WTC11 (cell line): ENCODE results near the gene B3GAT1. TPM values are rescaled to one million over a fixed set of nuclear protein-coding genes. Genes with fewer than 3 reads are reported as not detected.

Experiments used
- ATAC-seq: fragments of 200-7000 bp; cut with Tn5 transposase; 2 replicates; pipeline ENCODE4 v1.10.0; 2021; ENCODE audit warnings: mild to moderate bottlenecking, moderate library complexity
- CTCF ChIA-PET: fragments of 300-600 bp; sonication (Branson Sonifier 250); formaldehyde crosslinking; loops from one replicate; lab custom pipeline; 2021; ENCODE audit warnings: antibody characterized with exemption; lab: Charles Lee
- POLR2A ChIA-PET: fragments of 350-600 bp; sonication (Branson Sonifier 250); formaldehyde crosslinking; loops from one replicate; lab custom pipeline; 2021; ENCODE audit warnings: antibody characterized with exemption; lab: Charles Lee
- DNase-seq: peaks from one replicate; pipeline ENCODE4 v3.0.0; 2021; ENCODE audit warnings: low spot score
- H3K27ac Mint-ChIP-seq: 2 replicates; pipeline ENCODE4 v1.8.0; 2021; ENCODE audit warnings: mixed read lengths
- H3K27me3 Mint-ChIP-seq: 2 replicates; pipeline ENCODE4 v1.8.0; 2021; ENCODE audit warnings: low read depth, mild to moderate bottlenecking, moderate library complexity, mixed read lengths
- H3K36me3 Mint-ChIP-seq: 2 replicates; pipeline ENCODE4 v1.8.0; 2021; ENCODE audit warnings: mixed read lengths
- H3K4me1 Mint-ChIP-seq: 2 replicates; pipeline ENCODE4 v1.8.0; 2022; ENCODE audit warnings: mixed read lengths
- H3K4me3 Mint-ChIP-seq: 2 replicates; pipeline ENCODE4 v1.8.0; 2021; ENCODE audit warnings: mild to moderate bottlenecking, moderate library complexity, mixed read lengths
- H3K9me3 Mint-ChIP-seq: 2 replicates; pipeline ENCODE4 v1.8.0; 2021; ENCODE audit warnings: mixed read lengths
- ATF1 ChIP-seq: sonication (generic); formaldehyde crosslinking; IDR thresholded peaks from 2 replicates; pipeline ENCODE4 v1.8.1; 2023; ENCODE audit warnings: mild to moderate bottlenecking, moderate library complexity, missing genetic modification reagents
- CREM ChIP-seq: sonication (generic); formaldehyde crosslinking; IDR thresholded peaks from 2 replicates; pipeline ENCODE4 v1.8.1; 2022; ENCODE audit warnings: mild to moderate bottlenecking, missing genetic modification reagents, moderate library complexity
- ELF4 ChIP-seq: sonication (generic); formaldehyde crosslinking; IDR thresholded peaks from 2 replicates; pipeline ENCODE4 v1.8.1; 2022; ENCODE audit warnings: low read depth, mild to moderate bottlenecking, moderate library complexity, missing genetic modification reagents
- HMGA2 ChIP-seq: fragments of 250-450 bp; sonication (Bioruptor Pico); IDR thresholded peaks from 2 replicates; pipeline ENCODE4 v1.4.0; 2021; ENCODE audit warnings: mild to moderate bottlenecking, moderate library complexity
- MAX ChIP-seq: sonication (generic); formaldehyde crosslinking; IDR thresholded peaks from 2 replicates; pipeline ENCODE4 v1.8.0; 2022; ENCODE audit warnings: mild to moderate bottlenecking, missing genetic modification reagents
- MLX ChIP-seq: sonication (generic); formaldehyde crosslinking; IDR thresholded peaks from 2 replicates; pipeline ENCODE4 v1.8.1; 2023; ENCODE audit warnings: mild to moderate bottlenecking, missing genetic modification reagents, moderate library complexity
- MXD4 ChIP-seq: fragments of 250-450 bp; sonication (Bioruptor Pico); IDR thresholded peaks from 2 replicates; pipeline ENCODE4 v1.8.0; 2021; ENCODE audit warnings: mild to moderate bottlenecking, moderate library complexity, borderline replicate concordance
- NR2C2 ChIP-seq: sonication (generic); formaldehyde crosslinking; IDR thresholded peaks from 2 replicates; pipeline ENCODE4 v1.8.0; 2022; ENCODE audit warnings: mild to moderate bottlenecking, missing genetic modification reagents
- NR3C1 ChIP-seq: sonication (generic); formaldehyde crosslinking; conservative IDR thresholded peaks from 2 replicates; pipeline ENCODE4 v1.8.1; 2023; ENCODE audit warnings: low read depth, mild to moderate bottlenecking, missing genetic modification reagents
- OVOL2 ChIP-seq: fragments of 250-450 bp; sonication (Bioruptor Pico); IDR thresholded peaks from 2 replicates; pipeline ENCODE4 v1.9.0; 2021; ENCODE audit warnings: mild to moderate bottlenecking, borderline replicate concordance
- PREB ChIP-seq: sonication (generic); formaldehyde crosslinking; IDR thresholded peaks from 2 replicates; pipeline ENCODE4 v1.8.1; 2022; ENCODE audit warnings: mild to moderate bottlenecking, missing genetic modification reagents, moderate library complexity, borderline replicate concordance
- PRRX2 ChIP-seq: fragments of 250-450 bp; sonication (Bioruptor Pico); IDR thresholded peaks from 2 replicates; pipeline ENCODE4 v1.8.0; 2021; ENCODE audit warnings: mild to moderate bottlenecking
- SMAD4 ChIP-seq: sonication (generic); formaldehyde crosslinking; IDR thresholded peaks from 2 replicates; pipeline ENCODE4 v1.8.0; 2022; ENCODE audit warnings: mild to moderate bottlenecking, missing genetic modification reagents
- SOX15 ChIP-seq: fragments of 250-450 bp; sonication (Bioruptor Pico); IDR thresholded peaks from 2 replicates; pipeline ENCODE4 v1.9.0; 2021; ENCODE audit warnings: mild to moderate bottlenecking
- STAT6 ChIP-seq: sonication (generic); formaldehyde crosslinking; conservative IDR thresholded peaks from 2 replicates; pipeline ENCODE4 v1.8.1; 2023; ENCODE audit warnings: mild to moderate bottlenecking, low read depth, missing genetic modification reagents, moderate library complexity
- TP53 ChIP-seq: sonication (generic); formaldehyde crosslinking; IDR thresholded peaks from 2 replicates; pipeline ENCODE4 v1.8.1; 2023; ENCODE audit warnings: mild to moderate bottlenecking, missing genetic modification reagents
- USF2 ChIP-seq: sonication (generic); formaldehyde crosslinking; IDR thresholded peaks from 2 replicates; pipeline ENCODE4 v1.8.1; 2023; ENCODE audit warnings: mild to moderate bottlenecking, missing genetic modification reagents, moderate library complexity
- ZNF317 ChIP-seq: sonication (generic); formaldehyde crosslinking; IDR thresholded peaks from 2 replicates; pipeline ENCODE4 v1.8.1; 2023; ENCODE audit warnings: low read depth, mild to moderate bottlenecking, moderate library complexity, missing genetic modification reagents, borderline replicate concordance
- ZNF425 ChIP-seq: fragments of 250-450 bp; sonication (Bioruptor Pico); conservative IDR thresholded peaks from 2 replicates; pipeline ENCODE4 v1.9.0; 2021; ENCODE audit warnings: mild to moderate bottlenecking
- ZNF671 ChIP-seq: fragments of 250-450 bp; sonication (Bioruptor Pico); IDR thresholded peaks from 2 replicates; pipeline ENCODE4 v1.8.0; 2021; ENCODE audit warnings: mild to moderate bottlenecking
- total RNA-seq: library from RNA; stranded (reverse); gene quantifications from 3 replicates; pipeline ENCODE4 v1.2.3, GENCODE V29; 2021

B3GAT1 gene
- total RNA-seq, 1 experiment from 2014 or later, result 30.0 TPM

- no peak for TF ChIP-seq TP53 (CRISPR knock-in tag)
- TF ChIP-seq ZNF317 (CRISPR knock-in tag), result no peak
- no peak for TF ChIP-seq USF2 (CRISPR knock-in tag)
- TF ChIP-seq NR2C2 (CRISPR knock-in tag), result no peak
Measured at GRCh38 chr11:134388590-134388989, 23.5 kb downstream of the B3GAT1 start (continued).

GRCh38 chr11:134387501-134387900 lies 24.5 kb downstream of the B3GAT1 start:
- POLR2A ChIA-PET, result no interaction called here
- H3K4me3 Mint-ChIP-seq, result no peak overlapping the region

GRCh38 chr11:134386945-134387344 lies 25.1 kb downstream of the B3GAT1 start:
- CTCF ChIA-PET, result interaction anchor here (1.4 kb wide), 1 partner anchor 125 kb away, joined by 4 read pairs; no protein-coding TSS in a partner anchor
- no peak for ATAC-seq
- TF ChIP-seq NR3C1 (no peak), PREB (no peak), ELF4 (CRISPR knock-in tag) (no peak), MLX (CRISPR knock-in tag) (no peak), NR2C2 (CRISPR knock-in tag) (no peak), USF2 (CRISPR knock-in tag) (no peak)
- Mint-ChIP-seq H3K36me3 (peaks cover 16% of the 10 kb centered on the region), H3K9me3 (peaks cover 3% of the 10 kb centered on the region; the same call in 1 of the 2 replicates), H3K4me1 (peaks cover 10% of the 10 kb centered on the region), H3K27ac (no peak overlapping the region; the same call in 1 of the 2 replicates), H3K4me3 (no peak overlapping the region), H3K27me3 (no peaks in the 10 kb centered on the region)
- POLR2A ChIA-PET, result no interaction called here
- no peak for DNase-seq

More at GRCh38 chr11:134387501-134387900, 24.5 kb downstream of the B3GAT1 start:
- DNase-seq (no peak), ATAC-seq (no peak)
- Mint-ChIP-seq H3K36me3 (peaks cover 13% of the 10 kb centered on the region), H3K4me1 (peaks cover 10% of the 10 kb centered on the region), H3K27ac (no peak overlapping the region; the same call in 1 of the 2 replicates), H3K27me3 (no peaks in the 10 kb centered on the region), H3K9me3 (peaks cover 3% of the 10 kb centered on the region; the same call in 1 of the 2 replicates)
- no peak for TF ChIP-seq HMGA2 (CRISPR knock-in tag)
- no peak for TF ChIP-seq SOX15 (CRISPR knock-in tag)
- TF ChIP-seq SMAD4 (CRISPR knock-in tag), result no peak
- TF ChIP-seq OVOL2 (CRISPR knock-in tag), result no peak
- TF ChIP-seq CREM, result no peak
- no peak for TF ChIP-seq ZNF671 (CRISPR knock-in tag)
- TF ChIP-seq ATF1, result no peak
- CTCF ChIA-PET, result no interaction called here

- Mint-ChIP-seq H3K36me3 (peaks cover 23% of the 10 kb centered on the region), H3K27ac (no peak overlapping the region), H3K27me3 (no peaks in the 10 kb centered on the region), H3K4me1 (peaks cover 10% of the 10 kb centered on the region), H3K9me3 (peaks cover 3% of the 10 kb centered on the region; the same call in 1 of the 2 replicates), H3K4me3 (no peak overlapping the region)
- POLR2A ChIA-PET, result interaction anchor here (0.6 kb wide), 1 partner anchor 24 kb away, joined by 3 read pairs; no protein-coding TSS in a partner anchor
- CTCF ChIA-PET, result interaction anchor here (1.2 to 1.4 kb wide), 2 partner anchors 10 to 124 kb away, joined by 4 read pairs; no protein-coding TSS in a partner anchor
- no peak for ATAC-seq
- DNase-seq, result no peak
- TF ChIP-seq STAT6 (CRISPR knock-in tag), result no peak
- no peak for TF ChIP-seq MAX (CRISPR knock-in tag)
- TF ChIP-seq MXD4 (CRISPR knock-in tag), result no peak
- TF ChIP-seq ZNF425 (CRISPR knock-in tag), result no peak
- TF ChIP-seq PRRX2 (CRISPR knock-in tag), result no peak
Measured at GRCh38 chr11:134385774-134386565, 26.1 kb downstream of the B3GAT1 start.
